Stromal cell of bone marrow (primary cell): ENCODE results near the gene TRAFD1.
"Not testable (repeated sequence)": the region's sequence is repeated elsewhere in the genome, so short reads cannot be mapped to it uniquely, and the experiment has no call there.

Experiments
- DNase-seq: peaks from one replicate; pipeline ENCODE4 v3.0.0-alpha.2; 2012; ENCODE audit warnings: low read depth

TRAFD1 gene

GRCh38 chr12:112116232-112117060, 8.9 kb upstream of the TRAFD1 start:
- DNase-seq = no peak

DNA sequence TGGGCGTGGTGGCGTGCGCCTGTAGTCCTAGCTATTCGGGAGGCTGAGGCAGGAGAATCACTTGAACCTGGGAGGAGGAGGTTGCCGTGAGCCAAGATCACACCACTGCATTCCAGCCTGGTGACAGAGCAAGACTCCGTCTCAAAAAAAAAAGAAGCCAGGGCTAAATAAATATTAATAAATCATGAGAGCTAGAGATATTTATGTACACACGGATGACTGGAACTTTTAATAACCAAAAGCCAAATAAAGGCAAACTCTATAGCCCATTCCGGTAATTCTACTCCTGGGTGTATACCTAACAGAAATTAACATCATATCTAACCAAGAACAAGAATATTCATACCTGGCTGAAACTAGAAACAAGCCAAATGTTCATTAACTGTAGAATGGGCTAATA, 7.7 kb upstream of the TRAFD1 start:
- no peak for DNase-seq

DNA sequence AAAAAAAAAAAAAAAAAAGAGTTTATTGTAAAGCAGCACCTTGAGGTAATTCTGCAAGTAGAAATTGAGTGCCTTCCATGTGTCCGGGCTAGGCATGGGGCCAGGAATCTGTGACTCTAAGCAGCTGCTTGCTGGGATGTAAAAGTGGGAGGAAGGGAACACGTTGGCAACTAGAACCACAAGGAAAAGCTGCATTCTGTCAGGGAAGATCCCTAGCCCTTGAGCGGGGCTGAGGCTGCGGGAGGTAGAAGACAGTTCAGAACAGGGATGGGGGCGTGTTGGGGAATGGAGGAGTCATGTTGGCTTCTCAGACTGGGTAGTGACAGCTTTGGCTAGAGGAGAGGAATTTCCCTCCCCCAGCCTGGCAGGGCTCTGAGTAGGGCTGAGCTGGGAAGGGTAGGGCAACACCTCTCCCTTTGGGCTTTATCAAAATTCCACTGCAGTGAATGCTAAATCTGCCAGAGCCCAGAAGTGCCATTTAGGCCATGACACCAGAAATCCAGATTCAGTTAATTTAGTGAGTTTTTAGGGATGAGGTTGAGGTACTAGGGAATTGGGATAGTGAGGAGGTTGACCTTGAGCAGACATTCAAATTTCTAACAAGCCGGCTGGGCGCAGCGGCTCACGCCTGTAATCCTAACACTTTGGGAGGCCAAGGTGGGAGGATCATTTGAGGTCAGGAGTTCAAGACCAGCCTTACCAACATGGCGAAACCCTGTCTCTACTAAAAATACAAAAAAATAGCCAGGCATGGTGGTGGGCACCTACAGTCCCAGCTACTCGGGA, 3.4 kb upstream of the TRAFD1 start:
- peak; percentile 72 for DNase-seq

GRCh38 chr12:112122823-112123690, 2.3 kb upstream of the TRAFD1 start:
- DNase-seq = peak; percentile 61

DNA sequence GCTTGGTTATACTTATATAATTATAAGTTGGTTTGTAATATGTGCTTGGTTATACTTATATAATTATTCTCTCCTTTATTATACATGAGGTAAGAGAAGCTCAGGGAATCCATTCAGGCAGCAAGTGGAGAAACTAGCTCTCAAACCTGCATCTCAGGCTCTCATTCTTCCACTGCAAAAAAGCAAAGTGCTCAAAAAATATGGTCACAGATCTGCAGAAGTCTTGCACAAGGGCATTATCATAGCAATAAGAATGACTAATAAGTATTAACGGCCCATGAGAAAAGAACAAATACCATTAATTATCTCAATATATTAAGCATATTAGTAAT, 476 bp upstream of the TRAFD1 start:
- DNase-seq = no peak

DNA sequence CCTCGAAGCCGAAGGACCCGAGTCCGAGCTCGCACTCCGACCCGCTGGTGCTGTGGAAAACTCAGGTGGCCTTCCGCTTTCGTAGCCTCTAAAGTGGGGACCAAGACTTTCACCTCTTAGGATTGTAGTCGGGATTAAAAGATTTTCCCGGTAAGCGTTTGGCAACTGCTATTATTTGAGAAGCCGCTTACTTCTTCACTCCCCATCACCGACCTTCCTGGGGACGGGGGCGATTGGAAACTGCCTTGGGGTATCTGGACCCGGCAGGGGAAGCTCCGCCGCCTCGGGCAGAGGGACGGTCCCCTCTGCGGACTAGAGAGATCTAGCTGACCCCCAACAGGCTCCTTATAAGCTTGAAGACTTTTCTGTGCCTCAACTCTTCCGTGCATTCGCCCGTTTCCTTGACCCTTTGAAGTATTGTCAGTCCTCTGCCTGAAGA, 659 bp downstream of the TRAFD1 start:
- no peak for DNase-seq

DNA sequence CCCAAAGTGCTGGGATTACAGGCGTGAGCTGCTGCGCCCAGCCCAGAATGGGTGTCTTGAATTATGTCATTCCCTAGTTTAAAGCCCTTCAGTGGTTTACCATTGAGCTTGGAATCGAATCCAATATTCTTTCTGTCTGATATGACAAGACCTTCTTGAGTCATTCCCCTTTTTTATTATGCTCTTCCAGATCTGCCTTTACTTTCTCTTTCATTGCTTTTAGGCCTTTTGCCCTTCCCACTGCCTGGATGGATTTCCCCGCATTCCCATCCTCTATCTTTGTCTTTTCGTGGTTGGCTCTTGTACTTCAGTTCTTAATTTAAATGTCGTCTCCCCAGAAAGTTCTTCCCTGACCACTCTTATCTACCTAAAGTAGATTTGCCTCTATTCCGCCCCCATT, 1.6 kb downstream of the TRAFD1 start:
- DNase-seq = no peak

GRCh38 chr12:112130441-112130998, 5.2 kb downstream of the TRAFD1 start:
- DNase-seq = no peak

DNA sequence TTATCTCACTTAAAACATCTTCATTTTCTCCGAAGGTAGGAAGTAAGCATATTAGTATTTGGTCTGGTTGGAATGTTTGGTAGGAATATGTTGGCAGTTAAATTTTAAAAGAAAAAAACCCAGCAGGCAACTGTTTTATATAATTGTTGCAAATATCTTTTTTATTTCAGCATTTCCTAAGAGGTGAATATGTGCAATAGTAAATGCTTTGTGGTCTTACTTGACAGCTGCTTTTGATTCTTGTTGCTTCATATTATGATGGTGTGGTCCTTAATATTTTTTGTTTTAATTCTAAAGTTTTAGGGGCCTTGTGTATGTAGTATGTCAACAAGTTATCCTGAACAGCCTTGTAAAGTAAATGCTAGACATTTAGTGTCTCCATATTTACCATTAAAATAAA, 6.3 kb downstream of the TRAFD1 start:
- no peak for DNase-seq

- DNase-seq = no peak
These were observed 8.1 kb downstream of the TRAFD1 start for GRCh38 chr12:112133418-112133817.

DNA sequence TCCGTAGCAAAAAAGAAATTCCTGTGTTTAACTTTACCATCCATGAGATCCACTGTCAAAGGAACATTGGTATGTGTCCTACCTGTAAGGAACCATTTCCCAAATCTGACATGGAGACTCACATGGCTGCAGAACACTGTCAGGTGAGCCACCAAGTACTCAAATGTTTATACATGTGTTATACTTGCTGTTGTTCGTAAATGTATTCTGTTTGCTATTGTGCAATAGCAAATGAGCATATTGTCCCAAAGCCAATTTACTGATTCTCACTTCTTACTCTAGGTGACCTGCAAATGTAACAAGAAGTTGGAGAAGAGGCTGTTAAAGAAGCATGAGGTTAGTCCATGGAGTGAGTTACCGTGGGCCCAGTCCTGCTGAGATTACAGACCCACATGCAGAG, 9.4 kb downstream of the TRAFD1 start:
- no peak for DNase-seq

DNA sequence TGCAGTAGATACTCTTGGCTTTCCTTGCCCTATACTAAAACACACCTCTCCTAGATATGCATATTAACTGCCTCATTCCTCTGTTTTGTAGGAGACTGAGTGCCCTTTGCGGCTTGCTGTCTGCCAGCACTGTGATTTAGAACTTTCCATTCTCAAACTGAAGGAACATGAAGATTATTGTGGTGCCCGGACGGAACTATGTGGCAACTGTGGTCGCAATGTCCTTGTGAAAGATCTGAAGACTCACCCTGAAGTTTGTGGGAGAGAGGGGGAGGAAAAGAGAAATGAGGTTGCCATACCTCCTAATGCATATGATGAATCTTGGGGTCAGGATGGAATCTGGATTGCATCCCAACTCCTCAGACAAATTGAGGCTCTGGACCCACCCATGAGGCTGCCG, 15.4 kb downstream of the TRAFD1 start:
- DNase-seq = no peak

DNA sequence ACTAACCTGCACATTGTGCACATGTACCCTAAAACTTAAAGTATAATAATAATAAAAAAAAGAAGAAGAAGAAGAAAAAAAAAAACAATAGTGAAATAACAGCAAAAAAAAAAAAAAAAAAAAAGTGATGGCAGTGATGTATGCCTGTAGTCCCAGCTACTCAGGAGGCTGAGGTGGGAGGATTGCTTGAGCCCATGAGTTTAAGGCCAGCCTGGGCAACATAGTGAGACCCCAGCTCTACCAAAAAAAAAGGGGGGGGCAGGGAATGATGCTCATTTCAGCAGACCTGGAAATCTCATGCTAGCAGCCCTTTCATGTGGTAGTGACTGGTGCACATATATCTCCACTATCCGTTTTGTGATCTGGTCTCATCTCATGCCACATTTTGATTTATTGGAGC, 20.8 kb downstream of the TRAFD1 start:
- no peak for DNase-seq

GRCh38 chr12:112148031-112148513, 22.7 kb downstream of the TRAFD1 start:
- no peak for DNase-seq

- no peak for DNase-seq
These were observed 24.2 kb downstream of the TRAFD1 start for GRCh38 chr12:112149596-112149995.

DNA sequence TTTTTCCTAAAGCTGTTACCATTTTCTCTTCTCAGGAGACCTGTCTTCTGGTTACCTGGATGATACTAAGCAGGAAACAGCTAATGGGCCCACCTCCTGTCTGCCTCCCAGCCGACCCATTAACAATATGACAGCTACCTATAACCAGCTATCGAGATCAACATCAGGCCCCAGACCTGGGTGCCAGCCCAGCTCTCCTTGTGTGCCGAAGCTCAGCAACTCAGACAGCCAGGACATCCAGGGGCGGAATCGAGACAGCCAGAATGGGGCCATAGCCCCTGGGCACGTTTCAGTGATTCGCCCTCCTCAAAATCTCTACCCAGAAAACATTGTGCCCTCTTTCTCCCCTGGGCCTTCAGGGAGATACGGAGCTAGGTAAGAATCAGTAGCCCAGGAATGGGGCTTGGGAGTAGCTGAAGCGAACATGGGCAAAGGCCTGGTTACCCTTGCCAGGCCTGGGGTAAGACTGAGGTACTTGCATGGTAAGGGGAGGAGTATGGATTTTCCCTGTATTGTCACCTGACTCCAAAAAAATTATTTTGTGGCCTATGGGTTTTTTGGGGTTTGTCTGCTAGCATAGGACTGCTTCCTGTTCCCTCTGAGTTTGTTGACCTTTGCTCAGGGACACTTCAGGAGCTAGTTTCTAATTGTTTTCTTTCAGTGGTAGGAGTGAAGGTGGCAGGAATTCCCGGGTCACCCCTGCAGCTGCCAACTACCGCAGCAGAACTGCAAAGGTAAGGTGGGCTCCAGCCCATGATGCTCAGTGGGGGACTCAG, 26.6 kb downstream of the TRAFD1 start:
- no peak for DNase-seq

GRCh38 chr12:112153181-112153892, 28.0 kb downstream of the TRAFD1 start:
- no peak for DNase-seq

DNA sequence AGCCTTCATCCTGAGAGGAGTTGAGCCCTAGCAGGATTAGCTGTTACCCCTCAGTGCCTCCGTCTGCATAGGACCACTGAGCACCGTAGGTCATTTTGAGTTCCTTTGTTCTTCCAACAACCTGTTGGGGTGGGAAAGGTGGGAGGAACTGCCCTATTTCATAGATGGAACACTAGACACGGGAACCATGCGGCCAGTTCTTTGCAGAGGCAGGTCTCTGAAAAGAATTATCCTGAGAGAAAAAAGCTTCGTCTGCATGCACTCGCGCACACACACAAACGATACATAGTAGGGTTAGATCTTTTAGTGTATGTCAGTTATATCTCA, 28.5 kb downstream of the TRAFD1 start:
- DNase-seq = no peak

DNA sequence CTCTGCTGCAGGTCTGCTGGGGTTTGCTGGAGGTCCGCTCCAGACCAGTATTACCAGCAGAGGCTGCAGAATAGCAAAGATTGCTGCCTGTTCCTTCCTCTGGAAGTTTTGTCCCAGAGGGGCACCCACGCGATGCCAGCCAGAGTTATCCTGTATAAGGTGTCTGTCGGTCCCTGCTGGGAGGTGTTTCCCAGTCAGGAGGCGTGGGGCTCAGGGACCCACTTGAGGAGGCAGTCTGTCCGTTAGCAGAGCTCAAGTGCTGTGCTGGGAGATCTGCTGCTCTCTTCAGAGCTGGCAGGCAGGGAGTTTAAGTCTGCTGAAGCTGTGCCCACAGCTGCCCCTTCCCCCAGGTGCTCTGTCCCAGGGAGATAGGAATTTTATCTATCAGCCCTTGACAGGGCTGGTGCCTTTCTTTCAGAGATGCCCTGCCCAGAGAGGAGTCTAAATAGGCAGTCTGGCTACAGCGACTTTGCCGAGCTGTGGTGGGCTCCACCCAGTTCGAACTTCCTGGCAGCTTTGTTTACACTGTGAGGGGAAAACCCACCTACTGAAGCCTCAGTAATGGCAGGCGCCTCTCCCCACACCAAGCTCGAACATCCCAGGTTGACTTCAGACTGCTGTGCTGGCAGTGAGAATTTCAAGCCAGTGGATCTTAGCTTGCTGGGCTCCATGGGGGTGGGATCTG, 33.2 kb downstream of the TRAFD1 start:
- DNase-seq = not testable (repeated sequence)

GRCh38 chr12:112159146-112159541, 33.8 kb downstream of the TRAFD1 start:
- no peak for DNase-seq
